Activated CD4-positive, alpha-beta T cell treated with anti-CD3 and anti-CD28 coated beads, Interleukin-2, amount 50 U/mL, for 24 hours (primary cell): ENCODE results near the gene CCDC66.
"Not testable (repeated sequence)": the region's sequence is repeated elsewhere in the genome, so short reads cannot be mapped to it uniquely, and the experiment has no call there.

Experiments used
- DNase-seq, 2 donors: peaks; one replicate each; pipeline ENCODE4 v3.0.0-alpha.2; 2020; ENCODE audit warnings: low read depth in 1 of 2, low spot score in 1 of 2

CCDC66 gene

GRCh38 chr3:56556908-56557830, at the start of gene CCDC66:
Gene CCDC66, plus strand, starts transcription at chr3:56557175. Its CDS starts 68 bp downstream, at chr3:56557243.
- DNase-seq, result peak; percentile 88 to 91

DNA sequence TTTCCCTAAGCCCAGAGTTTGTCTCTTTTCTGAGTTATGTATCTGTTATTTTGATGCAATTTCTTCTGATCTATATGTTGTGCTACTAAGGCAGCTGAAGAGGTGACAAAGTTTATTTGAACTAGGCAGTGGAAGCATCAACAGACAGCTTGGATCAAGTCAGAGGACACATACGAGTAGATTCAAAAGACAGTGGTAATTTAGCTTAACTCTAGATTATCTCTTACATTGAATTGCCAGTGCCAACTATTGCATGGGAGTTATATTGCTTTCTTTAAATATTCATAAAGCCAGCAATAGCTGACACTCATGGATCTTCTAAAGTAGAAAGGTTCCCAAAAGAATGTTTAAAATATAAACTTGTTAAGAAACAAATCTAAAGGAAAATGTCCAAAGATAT, 37.3 kb upstream of the CCDC66 start:
- no peak for DNase-seq

DNA sequence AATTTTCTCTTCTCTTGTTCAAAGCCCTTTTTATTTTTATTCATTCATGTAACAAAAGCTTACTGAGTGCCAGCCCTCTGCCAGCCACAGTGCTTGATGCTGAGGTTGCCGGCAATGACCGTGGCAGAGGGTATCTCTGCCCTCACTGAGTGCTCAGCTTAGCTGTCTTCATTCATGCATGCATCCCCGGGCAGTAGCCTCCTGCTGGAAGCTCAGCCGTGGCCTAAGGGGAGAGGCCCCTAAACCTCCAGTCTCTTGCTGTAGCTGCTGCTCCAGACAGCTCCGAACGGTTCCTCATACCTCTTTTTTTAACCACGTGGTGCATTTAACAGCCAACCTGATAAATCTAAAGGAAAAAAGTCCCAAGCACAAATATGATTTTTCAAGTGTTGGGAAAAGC, 34.6 kb upstream of the CCDC66 start:
- no peak for DNase-seq

DNA sequence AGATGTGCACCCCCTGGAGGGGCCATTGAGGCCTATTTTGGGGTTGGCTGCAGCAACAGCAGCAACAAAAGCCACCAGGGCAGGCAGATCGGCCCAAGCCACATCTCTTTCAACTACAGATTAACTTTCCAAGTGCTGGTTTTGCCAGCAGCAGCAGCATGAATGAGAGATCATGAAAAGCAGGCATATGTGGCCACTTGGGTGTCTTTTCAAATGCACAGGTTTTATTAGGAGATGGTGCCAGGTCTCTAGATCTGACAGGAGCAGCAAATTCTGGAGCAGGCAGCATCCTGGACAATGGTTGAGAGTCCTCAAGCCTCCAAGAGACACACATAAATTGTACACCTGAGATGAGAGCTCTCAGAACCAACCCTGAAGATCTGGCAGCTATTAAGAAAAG, 31.7 kb upstream of the CCDC66 start:
- DNase-seq, result no peak

GRCh38 chr3:56536735-56537134, 20.2 kb upstream of the CCDC66 start:
- DNase-seq, result no peak

GRCh38 chr3:56547486-56547885, 9.5 kb upstream of the CCDC66 start:
- no peak for DNase-seq

- DNase-seq, result no peak
Measured at GRCh38 chr3:56557831-56558170, 826 bp downstream of the CCDC66 start.

DNA sequence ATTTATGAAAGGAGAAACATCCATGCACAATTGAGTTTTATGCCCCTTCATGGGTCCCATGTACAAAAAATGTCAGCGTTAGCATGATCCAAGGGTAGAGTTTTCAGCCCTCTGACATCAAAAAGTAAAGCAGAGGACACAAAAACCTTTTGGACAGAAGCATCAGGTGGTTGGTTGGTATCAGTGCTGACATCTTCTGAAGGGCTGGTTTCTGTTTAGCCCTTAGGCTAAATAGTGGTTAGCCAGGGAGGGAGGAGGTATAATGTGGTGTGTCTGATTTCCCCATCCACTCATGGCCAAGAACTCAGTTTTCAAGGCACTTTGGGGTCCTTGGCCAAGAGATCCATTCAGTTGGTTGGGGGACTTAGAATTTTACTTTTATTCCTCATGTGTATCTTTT, 16.5 kb downstream of the CCDC66 start:
- DNase-seq, result no peak

DNA sequence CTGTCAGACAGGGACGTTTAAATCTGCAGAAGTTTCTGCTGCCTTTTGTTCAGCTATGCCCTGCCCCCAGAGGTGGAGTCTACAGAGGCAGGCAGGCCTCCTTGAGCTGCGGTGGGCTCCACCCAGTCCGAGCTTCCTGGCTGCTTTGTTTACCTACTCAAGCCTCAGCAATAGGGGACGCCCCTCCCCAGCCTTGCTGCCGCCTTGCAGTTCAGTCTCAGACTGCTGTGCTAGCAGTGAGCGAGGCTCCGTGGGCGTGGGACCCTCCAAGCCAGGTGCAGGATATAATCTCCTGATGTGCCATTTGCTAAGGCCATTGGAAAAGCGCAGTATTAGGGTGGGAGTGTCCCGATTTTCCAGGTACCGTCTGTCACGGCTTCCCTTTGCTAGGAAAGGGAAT, 25.0 kb downstream of the CCDC66 start:
- not testable (repeated sequence) for DNase-seq

GRCh38 chr3:56584275-56584674, 27.3 kb downstream of the CCDC66 start:
- not testable (repeated sequence) for DNase-seq

GRCh38 chr3:56590814-56591213, 33.8 kb downstream of the CCDC66 start:
- DNase-seq, result no peak

GRCh38 chr3:56591262-56591661, 34.3 kb downstream of the CCDC66 start:
- no peak for DNase-seq

- peak in 1 of 2 donors; percentile 37 for DNase-seq
Measured at GRCh38 chr3:56593455-56594158, 36.6 kb downstream of the CCDC66 start.

DNA sequence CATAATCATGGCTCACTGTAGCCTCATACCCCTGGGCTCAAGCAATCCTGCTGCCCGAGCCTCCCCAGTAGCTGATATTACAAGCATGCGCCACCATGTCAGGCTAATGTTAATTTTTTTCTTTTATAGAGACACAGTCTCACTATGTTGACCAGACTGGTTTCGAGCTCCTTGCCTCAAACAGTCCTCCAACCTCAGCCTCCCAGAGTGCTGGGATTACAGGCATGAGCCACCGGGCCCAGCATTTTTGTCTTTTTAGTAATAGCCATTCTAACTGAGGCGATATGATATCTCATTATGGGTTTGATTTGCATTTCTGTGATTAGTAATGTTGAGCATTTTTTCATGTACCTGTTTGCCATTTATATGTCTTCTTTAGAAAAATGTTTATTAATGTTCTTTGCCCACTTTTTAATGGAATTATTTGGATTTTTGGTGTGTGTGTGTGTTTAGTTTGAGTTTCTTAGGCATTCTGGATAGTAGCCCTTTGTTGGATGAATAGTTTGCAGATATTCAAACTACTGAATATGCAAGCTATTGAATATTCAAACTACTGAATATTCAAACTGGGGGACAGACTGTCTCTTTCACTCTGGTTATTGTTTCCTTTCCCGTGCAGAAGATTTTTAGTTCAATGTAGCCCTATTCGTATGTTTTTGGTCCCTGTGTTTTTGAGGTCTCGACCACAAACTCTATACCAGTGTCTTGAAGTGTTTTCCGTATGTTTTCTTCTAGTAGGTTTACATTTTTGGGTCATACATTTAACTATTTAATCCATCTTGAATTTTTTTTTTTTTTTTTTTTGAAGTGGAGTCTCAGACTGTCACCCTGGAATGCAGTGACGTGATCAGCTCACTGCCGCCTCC, 39.2 kb downstream of the CCDC66 start:
- DNase-seq, result no peak

DNA sequence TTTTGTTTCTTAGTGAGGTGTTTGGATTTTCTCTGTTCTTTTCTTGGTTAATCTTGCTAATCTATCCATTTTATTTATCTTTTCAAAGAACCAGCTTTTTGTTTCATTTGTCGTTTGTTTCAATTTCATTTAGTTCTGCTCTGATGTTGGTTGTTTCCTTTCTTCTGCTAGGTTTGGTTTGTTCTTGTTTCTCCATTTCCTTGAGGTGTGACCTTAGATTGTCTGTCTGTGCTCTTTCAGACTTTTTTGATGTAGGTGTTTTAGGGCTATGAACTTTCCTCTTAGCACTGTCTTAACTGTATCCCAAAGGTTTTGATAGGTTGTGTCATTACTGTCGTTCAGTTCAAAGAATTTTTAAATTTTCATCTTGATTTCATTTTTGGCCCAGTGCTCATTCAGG, 51.5 kb downstream of the CCDC66 start:
- not testable (repeated sequence) for DNase-seq

DNA sequence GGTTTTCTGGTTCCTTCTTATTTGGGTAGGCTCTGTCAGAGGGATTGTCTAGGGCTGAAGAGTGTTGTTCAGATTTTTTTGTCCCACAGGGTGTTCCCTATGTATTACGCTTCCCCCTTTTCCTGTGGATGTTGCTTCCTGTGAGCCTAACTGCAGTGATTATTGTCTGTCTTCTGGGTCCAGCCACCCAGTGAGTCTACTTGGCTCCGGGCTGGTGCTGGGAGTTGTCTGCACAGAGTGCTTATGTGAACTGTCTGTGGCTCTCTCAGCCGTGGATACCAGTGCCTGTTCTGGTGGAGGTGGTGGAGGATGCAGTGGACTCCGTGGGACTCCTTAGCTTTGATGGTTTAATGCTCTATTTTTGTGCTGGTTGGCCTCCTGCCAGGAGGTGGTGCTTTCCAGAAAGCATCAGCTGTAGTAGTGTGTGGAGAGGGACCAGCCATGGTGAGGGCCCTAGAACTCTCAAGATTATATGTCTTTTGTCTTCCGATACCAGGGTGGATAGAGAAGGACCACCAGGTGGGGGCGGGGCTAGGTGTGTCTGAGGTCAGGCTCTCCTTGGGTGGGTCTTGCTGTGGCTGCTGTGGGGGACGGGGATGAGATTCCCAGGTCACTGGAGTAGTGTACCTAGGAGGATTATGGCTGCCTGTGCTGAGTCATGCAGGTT, 53.8 kb downstream of the CCDC66 start:
- DNase-seq, result no peak

DNA sequence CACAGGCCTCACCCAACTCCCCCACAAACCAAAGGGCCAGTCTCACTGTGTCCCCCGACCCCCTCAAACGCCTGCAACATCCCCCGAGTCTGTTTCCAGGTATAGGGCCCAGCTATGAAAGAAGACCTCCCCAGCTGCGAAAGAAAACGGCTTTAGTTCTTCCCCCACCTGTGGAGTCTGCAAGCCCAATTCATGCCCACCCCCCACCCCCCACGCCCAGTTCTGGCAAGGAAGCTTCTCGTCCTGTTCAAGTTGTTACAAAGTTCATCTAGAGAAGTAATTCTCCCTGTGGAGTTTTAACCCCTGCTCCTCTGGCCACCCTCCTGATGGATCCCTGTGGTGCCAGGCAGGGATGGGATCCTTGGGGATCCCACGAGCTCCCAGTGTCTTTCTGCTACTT, 54.4 kb downstream of the CCDC66 start:
- no peak for DNase-seq

- no peak for DNase-seq
Measured at GRCh38 chr3:56612146-56612545, 55.2 kb downstream of the CCDC66 start.

DNA sequence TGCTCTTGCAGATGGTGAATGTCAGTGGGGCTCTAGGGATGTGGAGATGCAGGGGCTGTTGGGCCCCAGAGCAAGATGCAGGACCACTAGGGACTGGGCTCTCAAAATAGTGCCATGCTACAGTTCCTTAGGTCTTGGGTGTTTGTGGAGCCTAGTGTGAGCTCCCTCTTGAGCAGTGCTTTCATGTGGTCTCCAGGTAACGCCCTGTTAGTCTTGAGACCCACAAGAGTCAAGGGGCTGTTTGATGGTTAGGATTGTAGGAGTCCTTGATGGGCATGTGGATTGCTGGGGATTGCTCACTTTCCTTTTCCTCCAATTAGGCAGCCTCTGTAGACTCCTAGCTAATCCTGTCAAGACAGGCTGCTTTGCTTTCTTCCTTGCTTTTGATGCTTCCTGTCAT, 56.0 kb downstream of the CCDC66 start:
- no peak for DNase-seq

- DNase-seq, result no peak
Measured at GRCh38 chr3:56616478-56617006, 59.6 kb downstream of the CCDC66 start.

DNA sequence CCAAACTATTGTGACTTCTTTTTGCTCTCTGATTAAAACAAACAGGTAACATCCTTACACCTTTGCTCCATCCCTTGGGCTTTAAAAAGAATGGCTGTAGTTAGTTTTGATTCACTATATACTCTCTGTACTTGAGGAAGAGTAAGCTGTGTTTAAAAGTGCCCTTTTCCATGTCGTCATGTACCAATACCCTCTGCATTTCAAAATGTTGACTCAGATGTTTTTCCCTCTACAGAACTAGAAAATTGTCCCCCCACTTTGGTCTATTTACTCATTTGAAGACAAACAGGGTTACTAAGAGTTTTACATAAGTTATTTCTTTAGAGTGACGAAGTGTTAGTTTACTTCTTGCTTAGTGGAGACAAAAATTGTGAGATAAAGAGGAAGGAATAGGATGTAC, 63.4 kb downstream of the CCDC66 start:
- DNase-seq, result no peak
